Measurements from ENCODE around the gene NDFIP2. TPM values are rescaled to one million over a fixed set of nuclear protein-coding genes. Genes with fewer than 3 reads are reported as not detected.

Gene NDFIP2
- 47.9 and 48.4 TPM in 2 replicates for total RNA-seq (2021)
- Bru-seq, nascent RNA, result percentile 94 among the genes with signal in this experiment
- percentile 94 among the genes with signal in this experiment for BruChase-seq, experiment 1, labeled RNA remaining after a 2-hour chase
- BruChase-seq, experiment 2, labeled RNA remaining after a 6-hour chase, result percentile 78 among the genes with signal in this experiment
- long read RNA-seq, full-length matches to known transcripts, result 104 of 118 reads
- long read RNA-seq, partial matches to known transcripts, result 4 of 118 reads
- long read RNA-seq, other reads (novel, unspliced or antisense), result 10 of 118 reads

GRCh38 chr13:79480954-79481684 is at the start of gene NDFIP2:
NDFIP2 (plus strand) TSS chr13:79481155; CDS start chr13:79481204, 49 bp downstream.
- Histone ChIP-seq H3K36me3 (ENCODE audit: low read depth) (no peaks in the 10 kb centered on the region), H3F3A (ENCODE audit: insufficient read depth, low read depth) (peaks cover 36% of the 10 kb centered on the region), H3K79me2 (ENCODE audit: low read depth) (peaks cover 42% of the 10 kb centered on the region), H3K4me1 (replicated peaks; ENCODE audit: insufficient read depth) (peaks cover 44% of the 10 kb centered on the region), H4K20me1 (ENCODE audit: insufficient read depth) (peaks cover 4% of the 10 kb centered on the region; the same call in 1 of the 2 replicates), H3K4me2 (peak within 1 kb of the TSS; percentile 81), H3K27me3 (ENCODE audit: insufficient read depth, low read depth) (no peaks in the 10 kb centered on the region), H2AFZ (peak within 1 kb of the TSS; percentile 84), H3K9me3 (ENCODE audit: insufficient read depth, low read depth) (no peaks in the 10 kb centered on the region), H3K27ac (peak within 1 kb of the TSS; percentile 81), H3K4me3 (peak within 1 kb of the TSS; percentile 91), H3K9me2 (ENCODE audit: insufficient read depth) (no peaks in the 10 kb centered on the region)
- ChIA-PET CTCF (interaction anchor here (0.5 to 1.0 kb wide), 4 partner anchors 10 to 57 kb away, joined by 3 to 13 read pairs (median 5); no protein-coding TSS in a partner anchor), POLR2A (ENCODE audit: unreplicated experiment) (interaction anchor here (0.6 to 1.4 kb wide), 15 partner anchors 10 to 1960 kb away, joined by 3 to 34 read pairs (median 5); no protein-coding TSS in a partner anchor)
- DNase-seq, result peak; percentile 86 to 94
- intact Hi-C loops (cut with micrococcal nuclease; ENCODE audit: unreplicated experiment), result loop anchor here (5.0 kb wide), 2 partner anchors 59 to 74 kb away; partner anchors contain the start of gene RBM26
- TF ChIP-seq EZH2 (IDR thresholded peaks at IDR 0.05; ENCODE audit: low read depth) (no peak), CTCF (conservative IDR thresholded peaks at IDR 0.05) (no peak)
- TSS peak; percentile 30 for BruUV-seq (replicated peaks)

- H3K79me2 ChIP-seq (ENCODE audit: low read depth), result no peaks in the 10 kb centered on the region
- no TSS peak for BruUV-seq (replicated peaks)
- ChIA-PET POLR2A (ENCODE audit: unreplicated experiment) (no interaction called here), CTCF (no interaction called here)
- DNase-seq, result no peak
- H3F3A ChIP-seq (ENCODE audit: insufficient read depth, low read depth), result peaks cover 7% of the 10 kb centered on the region; the same call in 1 of the 2 replicates
- H3K9me3 ChIP-seq (ENCODE audit: insufficient read depth, low read depth), result no peaks in the 10 kb centered on the region
- H2AFZ ChIP-seq, result no peak overlapping the region
- no peaks in the 10 kb centered on the region for H3K36me3 ChIP-seq (ENCODE audit: low read depth)
- no peaks in the 10 kb centered on the region for H3K27me3 ChIP-seq (ENCODE audit: insufficient read depth, low read depth)
- H3K27ac ChIP-seq, result no peak overlapping the region
- H3K9me2 ChIP-seq (ENCODE audit: insufficient read depth), result peaks cover 3% of the 10 kb centered on the region; the same call in 1 of the 2 replicates
- no peak overlapping the region for H3K4me3 ChIP-seq
- TF ChIP-seq EZH2 (IDR thresholded peaks at IDR 0.05; ENCODE audit: low read depth), result no peak
- no peak for TF ChIP-seq CTCF (conservative IDR thresholded peaks at IDR 0.05)
- H3K4me2 ChIP-seq, result no peak overlapping the region
- peaks cover 15% of the 10 kb centered on the region for H3K4me1 ChIP-seq (replicated peaks; ENCODE audit: insufficient read depth)
- intact Hi-C loops (cut with micrococcal nuclease; ENCODE audit: unreplicated experiment), result no loop called here
- no peaks in the 10 kb centered on the region for H4K20me1 ChIP-seq (ENCODE audit: insufficient read depth)
Measured at GRCh38 chr13:79432086-79432485, 48.9 kb upstream of the NDFIP2 start.

- peaks cover 3% of the 10 kb centered on the region; the same call in 1 of the 2 replicates for H3K9me2 ChIP-seq (ENCODE audit: insufficient read depth)
- no peaks in the 10 kb centered on the region for H3K27me3 ChIP-seq (ENCODE audit: insufficient read depth, low read depth)
- no peak overlapping the region for H3K27ac ChIP-seq
- no peak for DNase-seq
- H3K9me3 ChIP-seq (ENCODE audit: insufficient read depth, low read depth), result no peaks in the 10 kb centered on the region
- H3K4me3 ChIP-seq, result no peak overlapping the region
- TF ChIP-seq CTCF (conservative IDR thresholded peaks at IDR 0.05) (no peak), EZH2 (IDR thresholded peaks at IDR 0.05; ENCODE audit: low read depth) (no peak)
- no peak overlapping the region for H3K4me2 ChIP-seq
- no peak overlapping the region for H2AFZ ChIP-seq
- H3K36me3 ChIP-seq (ENCODE audit: low read depth), result no peaks in the 10 kb centered on the region
- H3F3A ChIP-seq (ENCODE audit: insufficient read depth, low read depth), result peaks cover 7% of the 10 kb centered on the region; the same call in 1 of the 2 replicates
- H4K20me1 ChIP-seq (ENCODE audit: insufficient read depth), result no peaks in the 10 kb centered on the region
- H3K4me1 ChIP-seq (replicated peaks; ENCODE audit: insufficient read depth), result peaks cover 15% of the 10 kb centered on the region
- BruUV-seq (replicated peaks), result no TSS peak
- ChIA-PET CTCF (no interaction called here), POLR2A (ENCODE audit: unreplicated experiment) (no interaction called here)
- no peaks in the 10 kb centered on the region for H3K79me2 ChIP-seq (ENCODE audit: low read depth)
- intact Hi-C loops (cut with micrococcal nuclease; ENCODE audit: unreplicated experiment), result no loop called here
Measured at GRCh38 chr13:79432992-79433391, 48.0 kb upstream of the NDFIP2 start.
